Measurements from ENCODE around the gene SLBP.

The SLBP gene

DNA sequence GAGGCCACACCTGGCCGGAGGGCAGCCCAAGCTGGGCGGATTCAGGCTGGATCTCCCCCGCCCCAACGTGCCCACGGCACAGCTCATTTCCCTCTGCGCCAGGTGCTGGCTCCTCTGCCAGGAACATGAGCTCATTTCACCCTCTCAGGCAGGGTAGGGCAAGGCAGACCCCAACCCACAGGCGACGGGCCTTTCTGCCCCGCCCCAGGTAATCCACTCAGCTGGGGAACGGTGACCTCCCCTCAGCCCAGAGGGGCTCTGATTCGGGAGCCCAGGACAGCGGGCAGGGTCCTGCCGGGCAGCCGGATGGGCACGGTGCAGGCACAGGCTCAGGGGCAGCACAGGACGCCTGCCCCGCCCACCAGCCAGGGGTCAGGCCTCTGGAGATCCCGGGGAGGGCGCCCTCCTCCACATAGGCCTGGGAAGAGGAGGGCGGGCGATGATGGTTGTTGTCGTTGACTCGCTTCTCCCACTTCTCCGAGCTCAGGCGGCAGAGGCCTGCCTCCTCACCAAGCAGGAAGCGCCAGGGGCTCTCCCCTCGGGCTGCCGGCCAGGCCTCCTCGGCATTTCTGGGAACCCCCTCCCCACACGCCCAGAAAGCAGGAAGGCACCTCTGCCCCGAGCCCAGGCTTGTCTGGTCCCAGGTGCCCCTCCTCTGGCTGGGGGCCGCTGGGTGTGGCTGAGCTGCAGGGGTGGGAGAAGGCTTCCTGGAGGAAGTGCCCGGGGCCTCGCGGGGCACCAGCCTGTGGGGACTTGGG is 40.3 kb upstream of the SLBP start:
- no peak overlapping the region for H3K27ac ChIP-seq
- TF ChIP-seq CTCF (conservative IDR thresholded peaks at IDR 0.05): no peak

- no peak overlapping the region for H3K27ac ChIP-seq
- no peak for TF ChIP-seq CTCF (conservative IDR thresholded peaks at IDR 0.05)
These were observed 39.8 kb upstream of the SLBP start for GRCh38 chr4:1751919-1752283.

DNA sequence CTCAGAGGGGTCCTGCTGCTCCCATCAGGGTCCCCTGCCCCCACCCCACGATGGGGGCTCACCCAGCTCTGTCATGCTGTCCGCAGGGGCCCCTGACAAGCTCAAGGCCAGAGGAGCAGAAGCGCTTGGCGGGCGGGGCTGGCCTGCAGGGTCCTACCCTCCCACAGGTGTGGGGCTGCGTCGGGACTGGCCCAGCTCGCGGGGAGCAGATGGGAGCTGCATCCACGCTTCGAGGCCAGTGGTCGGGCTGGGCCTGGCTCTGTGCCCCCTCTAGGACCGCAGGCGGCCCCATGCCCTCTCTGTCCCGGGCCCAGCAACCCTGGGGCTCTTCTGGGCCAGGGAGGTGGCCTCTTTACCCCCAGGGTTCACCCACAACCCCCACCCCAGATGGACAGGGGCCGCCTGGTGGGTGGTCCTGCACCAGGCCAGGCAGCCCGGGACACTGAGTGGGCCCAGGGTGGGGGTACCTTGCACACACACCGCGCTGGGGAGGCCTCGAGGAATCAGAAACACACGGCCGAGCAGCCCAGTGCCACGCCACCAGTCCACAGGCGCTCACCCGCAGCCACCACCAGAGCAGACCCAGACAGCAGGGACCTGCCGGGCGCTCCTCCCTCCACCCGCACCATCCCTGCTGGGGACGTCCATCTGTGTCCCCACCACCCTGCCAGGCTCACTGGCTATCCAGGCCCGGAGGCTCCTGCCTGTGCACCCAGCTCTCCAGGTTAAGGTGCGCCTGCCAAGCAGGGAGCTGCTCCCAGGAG is 39.2 kb upstream of the SLBP start:
- TF ChIP-seq CTCF (conservative IDR thresholded peaks at IDR 0.05): no peak
- H3K27ac ChIP-seq: no peak overlapping the region

DNA sequence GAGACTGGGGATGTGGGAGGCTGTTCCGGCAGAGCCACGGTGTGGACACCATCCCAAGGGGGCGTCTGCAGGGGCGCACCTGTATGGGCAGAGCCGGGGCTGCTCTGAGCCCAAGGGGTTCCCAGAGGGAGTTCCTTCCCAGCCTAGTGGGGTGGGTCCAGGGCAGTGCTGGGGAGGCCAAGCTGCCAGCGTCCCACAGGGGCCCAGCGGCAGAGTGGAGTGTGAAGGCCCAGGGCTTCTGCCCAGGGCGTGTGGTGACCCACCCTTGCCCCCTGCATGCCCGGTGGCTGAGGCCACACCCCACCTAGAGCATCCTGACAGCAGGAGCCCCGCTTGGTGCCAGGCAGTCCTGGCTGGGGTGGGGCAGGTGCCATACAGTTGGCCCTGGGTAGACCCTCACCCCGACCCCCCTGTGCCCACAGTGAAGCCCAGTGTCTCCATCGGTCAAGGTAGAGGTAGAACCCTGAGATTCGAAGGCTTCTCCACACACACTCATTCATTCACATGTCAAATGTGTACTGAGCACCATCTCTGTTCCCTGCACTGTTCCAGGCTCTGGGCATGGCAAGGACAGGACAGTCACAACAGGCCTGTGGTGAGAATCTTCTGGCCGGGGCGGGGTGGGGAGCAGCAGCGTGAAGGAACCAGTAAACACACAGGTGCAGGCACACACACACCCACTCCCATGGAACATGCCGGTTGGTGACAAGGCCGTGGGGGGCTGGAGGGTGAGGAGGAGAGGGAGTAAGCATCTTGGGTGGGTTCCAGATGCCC is 38.4 kb upstream of the SLBP start:
- no peak overlapping the region for H3K27ac ChIP-seq
- TF ChIP-seq CTCF (conservative IDR thresholded peaks at IDR 0.05): no peak

DNA sequence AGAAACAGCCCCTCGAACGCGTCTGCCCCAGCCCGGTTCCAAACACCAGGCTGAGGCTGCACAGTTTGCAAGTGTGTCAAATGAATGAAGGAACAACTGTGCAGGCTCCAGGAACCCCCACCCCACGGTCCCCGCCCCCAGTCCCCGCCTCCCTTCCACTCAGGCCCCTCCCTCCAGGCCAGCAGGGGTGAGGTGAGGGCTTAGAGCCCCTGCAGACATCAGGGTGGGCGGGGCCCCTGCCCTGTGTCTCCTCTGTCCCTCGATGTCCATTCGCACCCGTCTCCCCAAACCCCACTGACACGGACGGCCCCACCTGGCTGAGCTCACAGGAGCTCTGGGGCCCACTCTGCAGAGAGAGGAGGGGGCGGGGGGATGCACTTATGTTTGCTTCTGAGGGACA is 37.7 kb upstream of the SLBP start:
- TF ChIP-seq CTCF (conservative IDR thresholded peaks at IDR 0.05): no peak
- H3K27ac ChIP-seq: no peak overlapping the region

- no peak for TF ChIP-seq CTCF (conservative IDR thresholded peaks at IDR 0.05)
- H3K27ac ChIP-seq: no peak overlapping the region
These were observed 37.3 kb upstream of the SLBP start for GRCh38 chr4:1749370-1749769.

GRCh38 chr4:1748465-1748995 is 36.4 kb upstream of the SLBP start:
- no peak overlapping the region for H3K27ac ChIP-seq

More at GRCh38 chr4:1748465-1748995, 36.4 kb upstream of the SLBP start:
- peak; percentile 82 for TF ChIP-seq CTCF (conservative IDR thresholded peaks at IDR 0.05)
